Measurements from ENCODE around the gene HSP90AB1. TPM values are rescaled to one million over a fixed set of nuclear protein-coding genes. Genes with fewer than 3 reads are reported as not detected.
A peak's percentile ranks its signal among the peaks of the same experiment; 100 is the strongest.

Gene HSP90AB1
- polyA plus RNA-seq, 1 experiment, result 943 TPM

GRCh38 chr6:44257025-44257752 is 10.3 kb downstream of the HSP90AB1 start, which contains the start of gene SLC35B2:
SLC35B2 (minus strand) TSS chr6:44257528; CDS start chr6:44257410, 118 bp downstream.
- Histone ChIP-seq H3K27ac (ENCODE audit: low read depth, low read length) (peak within 1 kb of the TSS; percentile 65), H3K4me3 (ENCODE audit: low read depth, low read length) (peak within 1 kb of the TSS; percentile 95), H3K9me3 (ENCODE audit: control insufficient read depth, insufficient read depth, low read length) (no peaks in the 10 kb centered on the region; the same call in 1 of the 2 replicates), H3K27me3 (ENCODE audit: control insufficient read depth, insufficient read depth, low read length) (no peaks in the 10 kb centered on the region)
- CTCF ChIA-PET, result interaction anchor here (0.6 to 3.0 kb wide), 17 partner anchors 9 to 165 kb away, joined by 3 to 18 read pairs (median 4); partner anchors contain the start of genes CDC5L, HSP90AB1, NFKBIE and SLC29A1
- POLR2A ChIA-PET, result interaction anchor here (0.6 to 3.6 kb wide), 6 partner anchors 8 to 84 kb away, joined by 3 to 107 read pairs (median 4); partner anchors contain the start of genes HSP90AB1 and TMEM151B
- DNase-seq (ENCODE audit: low read depth, low spot score), result no peak
- peak; percentile 43 for TF ChIP-seq CTCF (IDR thresholded peaks at IDR 0.05; ENCODE audit: low read depth, low read length)

- POLR2A ChIA-PET, result interaction anchor here (1.5 to 3.6 kb wide), 2 partner anchors 11 to 85 kb away, joined by 6 to 107 read pairs; partner anchors contain the start of gene HSP90AB1
- TF ChIP-seq CTCF (IDR thresholded peaks at IDR 0.05; ENCODE audit: low read depth, low read length), result no peak
- H3K4me3 ChIP-seq (ENCODE audit: low read depth, low read length), result peak overlapping the region; percentile 95
- no peaks in the 10 kb centered on the region; the same call in 1 of the 2 replicates for H3K9me3 ChIP-seq (ENCODE audit: control insufficient read depth, insufficient read depth, low read length)
- H3K27ac ChIP-seq (ENCODE audit: low read depth, low read length), result peak overlapping the region; percentile 39
- CTCF ChIA-PET, result interaction anchor here (0.5 to 3.0 kb wide), 4 partner anchors 9 to 51 kb away, joined by 3 to 18 read pairs (median 5); partner anchors contain the start of gene NFKBIE
- H3K27me3 ChIP-seq (ENCODE audit: control insufficient read depth, insufficient read depth, low read length), result no peaks in the 10 kb centered on the region
- DNase-seq (ENCODE audit: low read depth, low spot score), result no peak
Measured at GRCh38 chr6:44257753-44258324, 10.9 kb downstream of the HSP90AB1 start.

GRCh38 chr6:44258325-44258863 is 11.5 kb downstream of the HSP90AB1 start:
- DNase-seq (ENCODE audit: low read depth, low spot score), result no peak
- Histone ChIP-seq H3K27me3 (ENCODE audit: control insufficient read depth, insufficient read depth, low read length) (no peaks in the 10 kb centered on the region), H3K27ac (ENCODE audit: low read depth, low read length) (no peak overlapping the region), H3K9me3 (ENCODE audit: control insufficient read depth, insufficient read depth, low read length) (no peaks in the 10 kb centered on the region; the same call in 1 of the 2 replicates), H3K4me3 (ENCODE audit: low read depth, low read length) (no peak overlapping the region)
- POLR2A ChIA-PET, result interaction anchor here (3.6 kb wide), 1 partner anchor 11 kb away, joined by 107 read pairs; the partner anchor contains the start of gene HSP90AB1
- CTCF ChIA-PET, result interaction anchor here (0.5 to 3.0 kb wide), 2 partner anchors 9 to 36 kb away, joined by 5 to 18 read pairs; partner anchors contain the start of gene NFKBIE
- TF ChIP-seq CTCF (IDR thresholded peaks at IDR 0.05; ENCODE audit: low read depth, low read length), result no peak

- no peak for DNase-seq (ENCODE audit: low read depth, low spot score)
- CTCF ChIA-PET, result interaction anchor here (3.0 kb wide), 1 partner anchor 8 kb away, joined by 18 read pairs; the partner anchor contains the start of gene NFKBIE
- no peak for TF ChIP-seq CTCF (IDR thresholded peaks at IDR 0.05; ENCODE audit: low read depth, low read length)
- no peak overlapping the region for H3K27ac ChIP-seq (ENCODE audit: low read depth, low read length)
- no peak overlapping the region for H3K4me3 ChIP-seq (ENCODE audit: low read depth, low read length)
- H3K27me3 ChIP-seq (ENCODE audit: control insufficient read depth, insufficient read depth, low read length), result no peaks in the 10 kb centered on the region
- H3K9me3 ChIP-seq (ENCODE audit: control insufficient read depth, insufficient read depth, low read length), result no peaks in the 10 kb centered on the region; the same call in 1 of the 2 replicates
- POLR2A ChIA-PET, result no interaction called here
Measured at GRCh38 chr6:44258921-44259320, 12.0 kb downstream of the HSP90AB1 start.
